ENCODE data around the gene TIE1. TPM values are rescaled to one million over a fixed set of nuclear protein-coding genes. Genes with fewer than 3 reads are reported as not detected.

The TIE1 gene
- total and polyA plus RNA-seq, 2 of the 13 experiments (the other 11 are each of a cell fraction or from before 2014, with no cell fraction given) = 0.58 to 0.84 TPM

DNA sequence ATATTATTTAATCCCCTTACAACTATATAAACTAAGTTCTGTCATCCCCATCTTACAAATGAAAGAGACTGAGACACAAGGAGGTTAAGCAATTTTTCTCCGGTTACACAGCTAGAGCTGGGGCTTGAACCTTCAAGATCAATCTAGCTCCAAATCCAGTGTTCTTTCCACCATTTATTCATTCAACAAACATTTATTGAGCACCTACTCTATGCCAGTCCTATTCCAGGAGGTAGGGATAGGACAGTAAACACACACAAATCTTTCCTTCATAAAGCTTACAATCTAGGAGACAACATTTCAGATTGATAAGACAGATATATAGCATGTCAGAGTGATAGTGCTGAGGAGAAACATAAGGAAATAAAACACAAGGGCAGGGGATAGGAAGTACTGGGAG lies 33.9 kb upstream of the TIE1 start:
- ChIA-PET CTCF (ENCODE audit: low intra/inter-chr PET ratio, low total read pairs) (no interaction called here), POLR2A (interaction anchor here (1.1 to 1.5 kb wide), 4 partner anchors 9 to 18 kb away, joined by 4 to 7 read pairs (median 5); partner anchors contain the start of gene C1orf210)
- Histone ChIP-seq H2AFZ (ENCODE audit: low read length) (no peak overlapping the region), H4K20me1 (ENCODE audit: insufficient read depth, low read length) (no peaks in the 10 kb centered on the region), H3K27ac (ENCODE audit: extremely low read length, insufficient read depth, low read length) (no peak overlapping the region), H3K79me2 (ENCODE audit: insufficient read depth, low read length) (no peaks in the 10 kb centered on the region), H3K36me3 (replicated peaks in 1 of 2; ENCODE audit: control insufficient read depth in 1 of 2, insufficient read depth in 2 of 2, low read length in 2 of 2) (no peaks in the 10 kb centered on the region), H3K9me3 (ENCODE audit: low read length) (peaks cover 18% of the 10 kb centered on the region), H3K27me3 (ENCODE audit: control insufficient read depth in 1 of 2, insufficient read depth in 2 of 2, low read length in 2 of 2) (peaks cover 0 to 3% of the 10 kb centered on the region in 2 experiments; a peak in 1 of 5 replicates), H3K4me1 (ENCODE audit: insufficient read depth, low read length) (peaks cover 61% of the 10 kb centered on the region), H3K9ac (ENCODE audit: insufficient read depth, low read depth, low read length) (no peak overlapping the region), H3K4me3 (replicated peaks in 1 of 3; ENCODE audit: insufficient read depth in 1 of 3, low read depth in 2 of 3, low read length in 3 of 3) (0 out of 6 replicates have a peak overlapping the region, but pooled peaks of 1 of the 3 experiments have one; percentile 54), H3K4me2 (ENCODE audit: low read depth, low read length) (peak overlapping the region; percentile 85)
- no TSS peak for BruUV-seq (replicated peaks)
- intact Hi-C loops (cut with micrococcal nuclease; ENCODE audit: unreplicated experiment) (no loop called here), in situ Hi-C loops (cut with HindIII; ENCODE audit: extremely low pct_ligation_motif_present, low pct_unique_long_range_greater_than_20kb) (no loop called here)
- no peak for FAIRE-seq
- no peak for DNase-seq (ENCODE audit: low spot score)
- WGBS (ENCODE audit: low lambda C conversion rate) = 100% methylated on average over 1 of the region's 1 CpG
- no peak for TF ChIP-seq MXD1 (CRISPR knock-in tag; IDR thresholded peaks at IDR 0.05)
- peak; percentile 68; the same call in 1 of the 2 replicates for TF ChIP-seq ZNF3 (CRISPR knock-in tag; IDR thresholded peaks at IDR 0.05)
- no peak for ATAC-seq

GRCh38 chr1:43267291-43267805 lies 33.4 kb upstream of the TIE1 start:
- Histone ChIP-seq H3K9ac (ENCODE audit: insufficient read depth, low read depth, low read length) (peak overlapping the region; percentile 31; the same call in 1 of the 2 replicates), H4K20me1 (ENCODE audit: insufficient read depth, low read length) (no peaks in the 10 kb centered on the region), H3K4me2 (ENCODE audit: low read depth, low read length) (peak overlapping the region; percentile 85), H3K9me3 (ENCODE audit: low read length) (peaks cover 13% of the 10 kb centered on the region), H3K27ac (ENCODE audit: extremely low read length, insufficient read depth, low read length) (no peak overlapping the region), H3K4me3 (replicated peaks in 1 of 3; ENCODE audit: insufficient read depth in 1 of 3, low read depth in 2 of 3, low read length in 3 of 3) (peak overlapping the region; percentile 20 to 54 (median 25); a peak in 5 of 6 replicates), H3K36me3 (replicated peaks in 1 of 2; ENCODE audit: control insufficient read depth in 1 of 2, insufficient read depth in 2 of 2, low read length in 2 of 2) (no peaks in the 10 kb centered on the region), H3K79me2 (ENCODE audit: insufficient read depth, low read length) (no peaks in the 10 kb centered on the region), H3K27me3 (ENCODE audit: control insufficient read depth in 1 of 2, insufficient read depth in 2 of 2, low read length in 2 of 2) (peaks cover 0 to 3% of the 10 kb centered on the region in 2 experiments; a peak in 1 of 5 replicates), H3K4me1 (ENCODE audit: insufficient read depth, low read length) (peaks cover 61% of the 10 kb centered on the region), H2AFZ (ENCODE audit: low read length) (peak overlapping the region; percentile 89)
- ATAC-seq (peak; percentile 77), DNase-seq (ENCODE audit: low spot score) (no peak), FAIRE-seq (peak; percentile 4)
- BruUV-seq (replicated peaks) = no TSS peak
- 0% methylated on average over 7 of the region's 9 CpGs for WGBS (ENCODE audit: low lambda C conversion rate)
- POLR2A ChIA-PET = interaction anchor here (0.8 to 1.5 kb wide), 5 partner anchors 9 to 81 kb away, joined by 3 to 7 read pairs (median 4); partner anchors contain the start of gene C1orf210
- CTCF ChIA-PET (ENCODE audit: low intra/inter-chr PET ratio, low total read pairs) = no interaction called here
- intact Hi-C loops (cut with micrococcal nuclease; ENCODE audit: unreplicated experiment) = no loop called here
- in situ Hi-C loops (cut with HindIII; ENCODE audit: extremely low pct_ligation_motif_present, low pct_unique_long_range_greater_than_20kb) = no loop called here
- 0 out of 2 replicates have a peak, but pooled peaks have one; percentile 19 for TF ChIP-seq ZNF292 (CRISPR knock-in tag; IDR thresholded peaks at IDR 0.05; ENCODE audit: borderline replicate concordance, low read depth)
- TF ChIP-seq, protein P1, sequence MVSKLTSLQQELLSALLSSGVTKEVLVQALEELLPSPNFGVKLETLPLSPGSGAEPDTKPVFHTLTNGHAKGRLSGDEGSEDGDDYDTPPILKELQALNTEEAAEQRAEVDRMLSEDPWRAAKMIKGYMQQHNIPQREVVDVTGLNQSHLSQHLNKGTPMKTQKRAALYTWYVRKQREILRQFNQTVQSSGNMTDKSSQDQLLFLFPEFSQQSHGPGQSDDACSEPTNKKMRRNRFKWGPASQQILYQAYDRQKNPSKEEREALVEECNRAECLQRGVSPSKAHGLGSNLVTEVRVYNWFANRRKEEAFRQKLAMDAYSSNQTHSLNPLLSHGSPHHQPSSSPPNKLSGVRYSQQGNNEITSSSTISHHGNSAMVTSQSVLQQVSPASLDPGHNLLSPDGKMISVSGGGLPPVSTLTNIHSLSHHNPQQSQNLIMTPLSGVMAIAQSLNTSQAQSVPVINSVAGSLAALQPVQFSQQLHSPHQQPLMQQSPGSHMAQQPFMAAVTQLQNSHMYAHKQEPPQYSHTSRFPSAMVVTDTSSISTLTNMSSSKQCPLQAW (CRISPR knock-in tag; IDR thresholded peaks at IDR 0.05) = 0 out of 2 replicates have a peak, but pooled peaks have one; percentile 26
- peak; percentile 89 for TF ChIP-seq ZNF263 (CRISPR knock-in tag; IDR thresholded peaks at IDR 0.05)
- TF ChIP-seq HHEX (CRISPR knock-in tag; IDR thresholded peaks at IDR 0.05) = 0 out of 2 replicates have a peak, but pooled peaks have one; percentile 40
- TF ChIP-seq GLI4 (CRISPR knock-in tag; IDR thresholded peaks at IDR 0.05; ENCODE audit: borderline replicate concordance) = no peak
- no peak for TF ChIP-seq MIER3 (CRISPR knock-in tag; IDR thresholded peaks at IDR 0.05; ENCODE audit: borderline replicate concordance)
- 0 out of 2 replicates have a peak, but pooled peaks have one; percentile 21 for TF ChIP-seq RFX5 (IDR thresholded peaks at IDR 0.05; ENCODE audit: low read depth, low read length)
- TF ChIP-seq HNF4A (CRISPR knock-in tag; IDR thresholded peaks at IDR 0.05) = peak; percentile 52
- 0 out of 2 replicates have a peak, but pooled peaks have one; percentile 78 for TF ChIP-seq ZNF20 (CRISPR knock-in tag; IDR thresholded peaks at IDR 0.05)

Measured in HepG2 (cell line).